ENCODE measurements around the gene NLRP11. TPM values are rescaled to one million over a fixed set of nuclear protein-coding genes. Genes with fewer than 3 reads are reported as not detected.

Gene NLRP11
- total and polyA plus RNA-seq, 10 of the 15 experiments (the other 5 are each of a cell fraction or from before 2014, with no cell fraction given): 0.02 to 16.2 (median 0.09) TPM; not detected in 5

GRCh38 chr19:55857974-55858373 lies 26.2 kb upstream of the NLRP11 start (continued):
- no peak for TF ChIP-seq PRDM15 (CRISPR knock-in tag; IDR thresholded peaks at IDR 0.05)
- no peak for TF ChIP-seq FOXM1 (IDR thresholded peaks at IDR 0.05; ENCODE audit: low read depth, low read length)
- no peak for TF ChIP-seq TAF1 (IDR thresholded peaks at IDR 0.05; ENCODE audit: borderline replicate concordance, low read depth, low read length)
- no peak for TF ChIP-seq ATF3 (IDR thresholded peaks at IDR 0.05; ENCODE audit: borderline replicate concordance, extremely low read depth, low read depth, low read length)
- TF ChIP-seq POLR2AphosphoS2 (IDR thresholded peaks at IDR 0.05; ENCODE audit: low read depth, low read length): no peak

GRCh38 chr19:55857149-55857548 lies 25.4 kb upstream of the NLRP11 start:
- WGBS (ENCODE audit: insufficient coverage, insufficient replicate concordance, low lambda C conversion rate, missing lambda C conversion rate): 0% methylated on average over 4 of the region's 4 CpGs
- Histone ChIP-seq H3K79me2 (ENCODE audit: control insufficient read depth, insufficient read depth, low read length) (no peaks in the 10 kb centered on the region), H3K27me3 (replicated peaks in 1 of 2; ENCODE audit: control insufficient read depth in 2 of 2, insufficient read depth in 2 of 2, low read length in 1 of 2) (no peaks in the 10 kb centered on the region), H3K4me2 (ENCODE audit: control insufficient read depth, insufficient read depth) (no peak overlapping the region), H4K20me1 (ENCODE audit: control insufficient read depth, insufficient read depth) (no peaks in the 10 kb centered on the region), H3K36me3 (ENCODE audit: control insufficient read depth in 2 of 2, insufficient read depth in 2 of 2, low read length in 1 of 2) (no peaks in the 10 kb centered on the region), H3K9me3 (replicated peaks; ENCODE audit: control insufficient read depth, insufficient read depth, low read length) (peaks cover 6% of the 10 kb centered on the region; the same call in 2 of the 3 replicates), H2AFZ (ENCODE audit: control insufficient read depth, low read depth, low read length) (no peak overlapping the region; the same call in 1 of the 2 replicates), H3K4me1 (ENCODE audit: control insufficient read depth, insufficient read depth, low read length) (peaks cover 17% of the 10 kb centered on the region), H3K4me3 (no peak overlapping the region), H3K27ac (ENCODE audit: control insufficient read depth, insufficient read depth) (peak overlapping the region; percentile 27; the same call in 1 of the 2 replicates), H3K9ac (ENCODE audit: control insufficient read depth, insufficient read depth, low read length) (no peak overlapping the region)
- CTCF ChIA-PET: interaction anchor here (1.6 kb wide), 1 partner anchor 9 kb away, joined by 3 read pairs; no protein-coding TSS in a partner anchor
- no TSS peak for BruUV-seq (replicated peaks)
- POLR2A ChIA-PET: interaction anchor here (0.6 kb wide), 1 partner anchor 56 kb away, joined by 3 read pairs; no protein-coding TSS in a partner anchor
- in situ Hi-C loops (cut with MboI) (no loop called here), intact Hi-C loops (cut with micrococcal nuclease; ENCODE audit: unreplicated experiment) (no loop called here)
- SMC1A ChIA-PET (ENCODE audit: uncharacterized antibody, unreplicated experiment): no interaction called here
- ATAC-seq (no peak), FAIRE-seq (no peak), DNase-seq (ENCODE audit: low read depth, low spot score) (peak; percentile 70)
- peak; percentile 9; the same call in 1 of the 2 replicates for TF ChIP-seq SPI1 (IDR thresholded peaks at IDR 0.05; ENCODE audit: borderline replicate concordance, insufficient read depth, low read depth, low read length)
- TF ChIP-seq POU2F2 (IDR thresholded peaks at IDR 0.05; ENCODE audit: borderline replicate concordance, low read depth, low read length): 0 out of 3 replicates have a peak, but pooled peaks have one; percentile 17
- TF ChIP-seq SIX5 (IDR thresholded peaks at IDR 0.05; ENCODE audit: low read depth, low read length, severe bottlenecking): no peak
- RAD21 ChIA-PET (ENCODE audit: unreplicated experiment): no interaction called here
